Brain microvascular endothelial cell (primary cell): ENCODE results near the gene COQ5.

Experiments used
- DNase-seq: peaks from one replicate; pipeline ENCODE4 v3.0.0-alpha.2; 2020
- H3K27ac ChIP-seq: fragments of 250-450 bp; sonication (Bioruptor Pico); 2 replicates; pipeline ENCODE4 v1.5.1; 2020; ENCODE audit warnings: mild to moderate bottlenecking, moderate library complexity
- H3K27me3 ChIP-seq: fragments of 250-450 bp; sonication (Bioruptor Pico); replicated peaks from 2 replicates; pipeline ENCODE4 v1.5.1; 2020; ENCODE audit warnings: mild to moderate bottlenecking
- H3K36me3 ChIP-seq: fragments of 250-450 bp; sonication (Bioruptor Pico); replicated peaks from 2 replicates; pipeline ENCODE4 v1.5.1; 2020; ENCODE audit warnings: mild to moderate bottlenecking
- H3K4me3 ChIP-seq: 2 replicates; pipeline ENCODE4 v1.5.1; 2011; ENCODE audit warnings: low read depth, mild to moderate bottlenecking, control low read depth, low read length, moderate library complexity
- CTCF ChIP-seq: IDR thresholded peaks from 2 replicates; pipeline ENCODE4 v1.5.1; 2011; ENCODE audit warnings: low read depth, mild to moderate bottlenecking, moderate library complexity, low read length, control low read depth, inconsistent platforms; ENCODE audit errors: missing control alignments
- in situ Hi-C: cut with HindIII; loops from 2 replicates; pipeline ENCODE4 v1.10.0; 2017; ENCODE audit warnings: low sequenced_read_pairs, low pct_ligation_motif_present

The COQ5 gene

GRCh38 chr12:120557589-120557988, 28.6 kb upstream of the COQ5 start:
- Histone ChIP-seq H3K4me3 (no peak overlapping the region), H3K27me3 (no peaks in the 10 kb centered on the region), H3K36me3 (peaks cover 61% of the 10 kb centered on the region), H3K27ac (no peak overlapping the region)
- DNase-seq, result no peak
- in situ Hi-C loops, result no loop called here
- no peak for TF ChIP-seq CTCF

GRCh38 chr12:120554678-120555077, 25.7 kb upstream of the COQ5 start:
- Histone ChIP-seq H3K4me3 (no peak overlapping the region), H3K27me3 (no peaks in the 10 kb centered on the region), H3K27ac (no peak overlapping the region), H3K36me3 (peaks cover 39% of the 10 kb centered on the region)
- DNase-seq, result no peak
- no peak for TF ChIP-seq CTCF
- in situ Hi-C loops, result no loop called here

- Histone ChIP-seq H3K27ac (no peak overlapping the region), H3K36me3 (peaks cover 25% of the 10 kb centered on the region), H3K27me3 (no peaks in the 10 kb centered on the region), H3K4me3 (no peak overlapping the region)
- no peak for TF ChIP-seq CTCF
- no peak for DNase-seq
- in situ Hi-C loops, result no loop called here
Measured at GRCh38 chr12:120546050-120546386, 17.1 kb upstream of the COQ5 start.

DNA sequence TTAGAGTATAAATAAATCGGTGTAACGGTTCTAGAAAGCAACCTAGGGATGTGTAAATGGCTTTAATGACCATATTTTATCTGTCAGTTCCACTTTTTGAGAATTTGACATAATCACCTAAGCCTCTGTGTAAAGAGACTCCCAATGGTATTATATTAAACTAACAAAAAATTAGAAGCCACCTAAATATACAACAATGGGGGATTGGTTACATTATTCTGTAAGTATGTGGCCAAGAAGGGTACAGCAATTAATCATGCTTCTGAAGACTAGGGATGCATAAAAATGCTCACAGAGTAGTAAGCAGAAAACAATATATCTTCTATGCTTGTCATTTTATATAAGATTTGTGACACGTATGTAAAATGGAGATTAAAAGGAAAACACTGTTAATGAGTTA, 15.7 kb upstream of the COQ5 start:
- Histone ChIP-seq H3K27me3 (no peaks in the 10 kb centered on the region), H3K27ac (no peak overlapping the region), H3K4me3 (no peak overlapping the region), H3K36me3 (peaks cover 25% of the 10 kb centered on the region)
- in situ Hi-C loops, result no loop called here
- no peak for TF ChIP-seq CTCF
- DNase-seq, result no peak

- no peak overlapping the region for H3K27ac ChIP-seq
- H3K4me3 ChIP-seq, result no peak overlapping the region
- no peak for TF ChIP-seq CTCF
- peaks cover 7% of the 10 kb centered on the region for H3K36me3 ChIP-seq
- no peak for DNase-seq
- H3K27me3 ChIP-seq, result no peaks in the 10 kb centered on the region
- in situ Hi-C loops, result no loop called here
Measured at GRCh38 chr12:120542166-120542565, 13.2 kb upstream of the COQ5 start.

DNA sequence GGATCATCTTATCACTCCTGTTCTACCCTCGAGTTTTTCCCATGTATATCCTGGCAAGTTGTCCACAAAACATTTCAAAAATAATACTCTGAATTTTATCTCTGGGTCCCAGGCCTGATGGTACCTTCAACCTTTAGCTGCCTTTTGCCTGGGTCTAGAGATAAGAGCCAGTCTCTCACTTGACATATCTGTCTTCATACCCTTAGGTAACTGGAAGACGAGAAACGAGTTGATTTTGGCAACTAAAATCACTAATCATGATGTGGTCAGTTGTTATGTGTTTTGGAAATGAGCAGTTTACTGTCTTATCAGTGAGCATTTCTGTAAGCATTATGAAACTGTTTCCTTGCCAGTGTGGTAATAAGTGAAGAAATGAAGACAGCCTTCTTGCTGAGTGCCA, 11.5 kb upstream of the COQ5 start:
- TF ChIP-seq CTCF, result no peak

More for the DNA sequence above, 11.5 kb upstream of the COQ5 start:
- Histone ChIP-seq H3K27ac (no peak overlapping the region), H3K36me3 (no peaks in the 10 kb centered on the region), H3K27me3 (no peaks in the 10 kb centered on the region), H3K4me3 (no peak overlapping the region)
- in situ Hi-C loops, result no loop called here
- no peak for DNase-seq
